GM21529 (cell line): ENCODE results near the gene TPR.
A peak's percentile ranks its signal among the peaks of the same experiment; 100 is the strongest.

Experiments
- ATAC-seq: cut with Tn5 transposase; IDR thresholded peaks from one replicate; pipeline ENCODE4 v1.9.1; 2021; ENCODE audit not compliant: unreplicated experiment

Gene TPR

DNA sequence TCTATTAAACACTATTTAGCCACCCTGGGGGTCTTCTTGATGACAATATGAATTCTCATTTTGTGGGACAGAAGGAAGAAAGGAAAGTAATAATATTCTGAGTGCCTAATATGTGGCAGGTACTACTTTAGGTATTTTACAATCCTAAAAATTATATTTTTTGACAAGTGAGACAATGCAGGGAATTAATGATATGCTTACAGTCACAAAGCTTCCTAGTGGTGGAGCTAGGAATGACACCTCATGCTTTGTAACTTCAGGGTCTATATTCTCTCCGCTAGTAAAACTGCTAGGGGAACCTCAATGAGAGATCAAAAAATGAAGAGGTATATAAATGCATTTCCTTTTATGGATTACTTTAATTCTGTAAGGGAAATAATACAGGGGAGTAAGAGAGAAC, 44.3 kb downstream of the TPR start:
- no peak for ATAC-seq

DNA sequence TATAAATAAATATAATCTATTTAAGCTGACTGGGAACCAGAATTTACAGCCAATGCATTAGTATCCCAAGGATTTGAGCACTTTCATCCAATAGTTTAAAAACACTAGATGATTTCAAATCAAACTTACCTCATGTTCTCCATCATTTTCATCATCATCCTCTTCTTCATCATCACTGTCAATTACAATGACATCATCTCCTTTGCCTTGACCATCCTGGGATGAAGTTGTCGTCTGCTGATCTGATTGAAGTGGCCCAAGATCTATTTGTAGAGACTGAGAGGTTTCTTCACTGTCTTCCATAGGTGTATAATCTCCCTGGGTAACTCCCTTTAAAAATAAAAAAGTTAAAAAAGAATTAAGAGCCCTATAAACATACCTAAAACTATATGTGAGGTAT, 47.7 kb downstream of the TPR start:
- no peak for ATAC-seq

DNA sequence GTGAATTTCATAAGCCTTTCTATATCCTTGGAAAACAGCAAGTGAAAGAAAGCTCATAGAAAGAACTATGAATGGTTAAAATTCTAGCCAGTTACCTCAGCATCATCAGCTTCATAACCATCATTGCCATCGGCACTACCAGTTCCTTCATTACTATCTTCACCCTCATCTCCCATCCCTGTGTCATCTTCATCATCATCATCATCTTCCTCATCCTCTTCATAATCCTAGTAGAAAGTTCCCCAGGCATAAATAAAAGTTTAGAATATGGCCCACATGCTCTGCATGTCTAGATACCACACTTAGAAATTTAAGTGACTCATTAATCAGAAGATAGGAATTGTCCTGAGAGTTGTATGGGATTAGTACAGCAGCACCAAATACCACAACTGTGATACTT, 49.0 kb downstream of the TPR start:
- ATAC-seq = no peak

DNA sequence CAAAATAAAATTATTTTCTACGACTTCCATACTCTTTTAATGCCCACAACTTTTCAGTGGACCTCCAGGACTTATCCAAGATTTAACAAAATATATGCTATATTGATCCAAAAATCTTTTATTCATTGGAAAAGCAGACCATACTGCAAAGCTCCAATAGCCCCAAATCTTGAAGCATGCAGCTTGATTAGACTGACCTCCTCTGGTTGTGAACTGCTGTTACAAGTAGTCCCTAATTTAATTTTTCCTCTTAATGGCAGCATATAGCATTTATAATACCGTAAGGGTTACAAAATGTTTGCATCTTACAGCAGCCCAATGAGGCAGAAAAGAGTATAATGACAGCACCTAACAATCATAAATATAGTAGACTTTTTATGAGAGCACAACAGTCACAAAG, 49.8 kb downstream of the TPR start:
- no peak for ATAC-seq

DNA sequence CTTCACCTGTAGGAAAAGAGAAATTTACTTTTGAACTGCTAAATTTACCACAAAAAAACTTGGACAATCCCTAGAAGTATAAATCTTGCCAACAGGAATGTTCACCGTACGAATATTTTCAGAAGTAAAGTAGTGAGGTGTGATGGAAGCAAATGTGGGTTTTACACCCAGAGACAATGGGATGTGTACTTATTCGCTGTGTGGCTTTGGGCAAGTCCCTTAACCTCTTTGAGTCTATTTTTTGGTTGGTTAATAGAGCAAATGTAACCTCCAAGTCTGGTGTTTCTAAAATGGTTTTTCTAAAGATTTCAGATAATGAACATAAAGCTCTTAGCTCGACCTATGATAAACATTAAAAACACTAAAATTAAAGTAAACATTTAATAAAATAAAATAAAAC, 51.2 kb downstream of the TPR start:
- ATAC-seq = no peak

DNA sequence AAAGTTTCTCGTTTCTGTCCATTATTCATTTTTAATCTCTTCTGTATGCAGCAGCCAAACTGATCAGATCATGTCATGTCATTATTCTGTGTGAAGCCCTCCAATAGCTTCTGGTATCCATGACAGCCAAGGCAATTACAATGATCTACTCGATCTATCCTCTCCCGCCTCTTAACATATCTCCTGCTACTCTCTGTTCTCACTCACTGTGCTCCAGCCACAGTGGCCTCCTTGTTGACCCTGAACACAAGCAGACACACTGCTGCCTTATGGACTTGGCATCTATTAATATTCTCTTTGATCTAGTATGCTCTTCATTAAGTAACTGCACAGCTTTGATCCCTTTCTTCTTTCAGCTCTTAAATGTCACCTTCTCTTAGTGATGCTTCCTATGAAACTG, 59.5 kb downstream of the TPR start:
- no peak for ATAC-seq

DNA sequence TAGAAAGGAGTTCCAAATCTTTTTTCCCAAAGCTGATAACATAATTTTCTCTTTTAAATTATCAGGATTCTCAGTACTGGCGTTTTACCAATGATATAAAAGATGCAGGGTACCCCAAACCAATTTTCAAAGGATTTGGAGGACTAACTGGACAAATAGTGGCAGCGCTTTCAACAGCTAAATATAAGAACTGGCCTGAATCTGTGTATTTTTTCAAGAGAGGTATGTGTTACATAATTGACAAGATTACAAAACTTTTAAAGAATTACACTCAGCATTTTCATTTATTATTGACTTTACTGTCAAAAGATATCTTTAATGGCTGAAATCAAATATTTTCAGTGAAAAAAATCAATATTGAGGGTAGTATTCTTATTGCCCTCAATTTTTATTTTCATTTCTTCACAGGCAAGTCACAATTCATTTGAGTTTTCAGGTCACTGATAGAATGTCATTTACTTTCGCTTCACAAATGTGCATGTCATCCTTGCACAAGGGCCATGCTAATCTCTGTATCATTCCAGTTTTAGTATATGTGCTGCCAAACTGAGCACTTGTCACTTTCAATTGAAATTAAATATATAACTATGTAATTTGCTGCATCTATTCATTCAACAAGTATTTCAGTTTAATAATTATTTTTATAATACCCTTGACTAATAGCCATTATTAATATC, 63.5 kb downstream of the TPR start:
- ATAC-seq = no peak

DNA sequence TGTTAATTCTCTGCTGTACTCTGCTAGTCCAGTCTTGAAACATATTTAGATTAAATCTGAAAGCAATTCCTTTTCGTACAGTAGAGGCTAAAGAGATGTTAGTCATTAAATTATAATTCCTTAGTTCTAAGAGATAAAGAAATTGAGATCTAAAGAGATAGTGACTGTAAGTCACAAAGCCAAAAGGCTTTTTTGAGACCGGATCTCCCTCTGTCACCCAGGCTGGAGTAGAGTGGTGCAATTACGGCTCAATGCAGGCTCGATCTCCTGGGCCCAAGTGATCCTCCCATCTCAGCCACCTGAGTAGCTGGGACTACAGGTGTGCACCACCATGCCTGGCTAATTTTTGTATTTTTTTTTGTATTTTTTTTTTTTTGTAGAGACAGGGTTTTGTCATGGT, 64.7 kb downstream of the TPR start:
- no peak for ATAC-seq

DNA sequence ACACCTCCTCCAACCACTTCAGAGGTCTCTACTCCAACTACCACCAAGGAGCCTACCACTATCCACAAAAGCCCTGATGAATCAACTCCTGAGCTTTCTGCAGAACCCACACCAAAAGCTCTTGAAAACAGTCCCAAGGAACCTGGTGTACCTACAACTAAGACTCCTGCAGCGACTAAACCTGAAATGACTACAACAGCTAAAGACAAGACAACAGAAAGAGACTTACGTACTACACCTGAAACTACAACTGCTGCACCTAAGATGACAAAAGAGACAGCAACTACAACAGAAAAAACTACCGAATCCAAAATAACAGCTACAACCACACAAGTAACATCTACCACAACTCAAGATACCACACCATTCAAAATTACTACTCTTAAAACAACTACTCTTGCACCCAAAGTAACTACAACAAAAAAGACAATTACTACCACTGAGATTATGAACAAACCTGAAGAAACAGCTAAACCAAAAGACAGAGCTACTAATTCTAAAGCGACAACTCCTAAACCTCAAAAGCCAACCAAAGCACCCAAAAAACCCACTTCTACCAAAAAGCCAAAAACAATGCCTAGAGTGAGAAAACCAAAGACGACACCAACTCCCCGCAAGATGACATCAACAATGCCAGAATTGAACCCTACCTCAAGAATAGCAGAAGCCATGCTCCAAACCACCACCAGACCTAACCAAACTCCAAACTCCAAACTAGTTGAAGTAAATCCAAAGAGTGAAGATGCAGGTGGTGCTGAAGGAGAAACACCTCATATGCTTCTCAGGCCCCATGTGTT, 66.6 kb downstream of the TPR start:
- ATAC-seq = no peak

DNA sequence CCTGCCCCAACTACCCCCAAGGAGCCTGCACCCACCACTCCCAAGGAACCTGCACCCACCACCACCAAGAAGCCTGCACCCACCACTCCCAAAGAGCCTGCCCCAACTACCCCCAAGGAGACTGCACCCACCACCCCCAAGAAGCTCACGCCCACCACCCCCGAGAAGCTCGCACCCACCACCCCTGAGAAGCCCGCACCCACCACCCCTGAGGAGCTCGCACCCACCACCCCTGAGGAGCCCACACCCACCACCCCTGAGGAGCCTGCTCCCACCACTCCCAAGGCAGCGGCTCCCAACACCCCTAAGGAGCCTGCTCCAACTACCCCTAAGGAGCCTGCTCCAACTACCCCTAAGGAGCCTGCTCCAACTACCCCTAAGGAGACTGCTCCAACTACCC, 67.6 kb downstream of the TPR start:
- no peak for ATAC-seq

DNA sequence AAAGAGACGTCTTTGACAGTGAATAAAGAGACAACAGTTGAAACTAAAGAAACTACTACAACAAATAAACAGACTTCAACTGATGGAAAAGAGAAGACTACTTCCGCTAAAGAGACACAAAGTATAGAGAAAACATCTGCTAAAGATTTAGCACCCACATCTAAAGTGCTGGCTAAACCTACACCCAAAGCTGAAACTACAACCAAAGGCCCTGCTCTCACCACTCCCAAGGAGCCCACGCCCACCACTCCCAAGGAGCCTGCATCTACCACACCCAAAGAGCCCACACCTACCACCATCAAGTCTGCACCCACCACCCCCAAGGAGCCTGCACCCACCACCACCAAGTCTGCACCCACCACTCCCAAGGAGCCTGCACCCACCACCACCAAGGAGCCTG, 68.5 kb downstream of the TPR start:
- no peak for ATAC-seq

DNA sequence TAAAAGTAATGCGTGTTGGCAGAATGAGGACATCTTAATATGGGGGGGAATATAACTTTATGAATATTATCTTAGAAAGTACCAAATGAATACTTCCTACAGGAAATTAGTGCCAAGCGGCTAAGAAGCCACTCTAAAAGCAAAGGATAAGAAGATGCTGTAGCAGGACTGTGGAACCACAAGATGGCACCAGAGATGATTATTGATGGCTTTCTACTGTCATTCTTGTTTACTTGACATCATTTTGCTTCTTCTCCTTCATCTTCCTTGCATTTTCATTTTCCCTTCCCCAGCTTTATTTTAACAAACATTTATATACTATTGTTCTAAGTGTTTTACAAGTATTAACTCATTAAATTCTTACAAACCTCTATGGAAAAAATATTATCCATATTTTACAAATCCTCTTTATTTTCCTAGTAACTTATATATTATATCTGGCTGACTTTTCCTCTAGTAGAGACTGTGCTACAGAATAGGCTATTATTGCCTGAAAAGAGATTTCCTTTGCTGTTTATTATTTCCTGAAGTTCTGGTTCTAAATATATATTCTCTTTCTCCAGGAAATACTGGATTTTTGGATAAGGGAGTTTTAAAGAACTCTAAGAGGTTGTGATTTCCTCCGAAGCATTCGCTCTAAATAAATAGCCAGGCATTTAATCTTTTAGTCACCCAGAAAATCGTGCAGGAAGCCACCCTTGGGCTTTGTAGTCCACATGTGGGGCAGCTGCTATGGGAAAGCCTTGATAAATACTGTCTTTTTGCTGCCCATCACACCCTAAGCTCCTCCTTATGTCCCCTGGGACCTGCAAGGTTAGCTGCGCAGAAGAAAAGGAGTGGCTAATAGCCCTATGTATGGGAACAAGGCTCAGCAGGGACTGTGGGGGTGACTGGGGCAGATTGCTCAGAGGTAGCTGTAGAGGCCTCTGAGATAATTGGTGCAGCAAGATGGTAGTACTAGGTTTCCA, 69.8 kb downstream of the TPR start:
- peak; percentile 69 for ATAC-seq

DNA sequence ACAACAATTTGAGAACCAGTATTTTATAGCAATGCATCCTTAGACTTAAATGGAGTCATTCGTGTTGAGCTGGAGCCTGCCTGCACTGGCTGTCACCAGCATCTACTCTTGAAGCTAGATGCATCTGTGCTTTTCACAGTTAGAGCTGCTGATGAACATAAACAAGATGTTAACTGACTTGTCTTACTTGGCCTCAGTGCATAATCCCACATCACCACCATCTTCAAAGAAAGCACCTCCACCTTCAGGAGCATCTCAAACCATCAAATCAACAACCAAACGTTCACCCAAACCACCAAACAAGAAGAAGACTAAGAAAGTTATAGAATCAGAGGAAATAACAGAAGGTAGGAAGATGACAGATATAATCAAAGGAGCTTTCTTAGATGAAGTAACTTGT, 71.1 kb downstream of the TPR start:
- no peak for ATAC-seq

DNA sequence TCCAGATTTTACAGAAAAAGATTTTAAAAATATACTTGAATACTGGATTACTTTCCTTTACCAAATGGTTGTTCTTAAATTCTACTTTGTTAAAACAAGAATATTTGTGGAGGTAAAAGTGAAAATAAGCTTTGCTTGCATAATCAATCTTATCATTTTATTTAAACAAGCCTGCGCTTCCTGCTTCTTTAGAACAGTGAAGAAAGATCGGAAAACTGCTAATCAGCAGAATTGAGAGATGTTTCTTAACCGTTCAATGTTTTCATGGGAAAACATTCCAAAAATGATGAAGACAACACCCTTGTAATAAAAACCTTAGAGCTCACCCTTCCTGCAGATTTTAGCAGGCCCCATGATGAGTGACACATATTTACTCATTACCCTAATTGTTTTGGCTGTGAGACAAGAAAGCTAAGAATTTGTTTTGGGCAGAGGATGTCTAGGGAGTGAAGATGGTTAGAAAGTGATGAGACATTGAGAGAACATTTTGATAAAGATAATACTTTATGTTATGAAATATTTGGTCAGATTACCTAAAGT, 72.6 kb downstream of the TPR start:
- no peak for ATAC-seq

DNA sequence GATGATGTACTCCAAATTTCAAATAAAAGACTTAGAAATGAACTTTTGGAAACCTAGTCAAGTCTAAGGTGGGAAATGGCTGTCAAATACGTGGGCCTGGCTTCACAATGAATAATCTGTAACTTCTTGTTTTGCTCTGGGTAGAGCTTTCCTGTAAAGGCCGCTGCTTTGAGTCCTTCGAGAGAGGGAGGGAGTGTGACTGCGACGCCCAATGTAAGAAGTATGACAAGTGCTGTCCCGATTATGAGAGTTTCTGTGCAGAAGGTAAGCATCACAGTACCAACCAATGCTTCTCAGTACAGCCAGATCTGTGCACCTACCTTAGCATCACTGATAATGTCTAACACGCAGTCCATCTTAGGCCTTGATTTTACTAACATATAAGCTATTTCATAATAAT, 73.6 kb downstream of the TPR start:
- no peak for ATAC-seq

DNA sequence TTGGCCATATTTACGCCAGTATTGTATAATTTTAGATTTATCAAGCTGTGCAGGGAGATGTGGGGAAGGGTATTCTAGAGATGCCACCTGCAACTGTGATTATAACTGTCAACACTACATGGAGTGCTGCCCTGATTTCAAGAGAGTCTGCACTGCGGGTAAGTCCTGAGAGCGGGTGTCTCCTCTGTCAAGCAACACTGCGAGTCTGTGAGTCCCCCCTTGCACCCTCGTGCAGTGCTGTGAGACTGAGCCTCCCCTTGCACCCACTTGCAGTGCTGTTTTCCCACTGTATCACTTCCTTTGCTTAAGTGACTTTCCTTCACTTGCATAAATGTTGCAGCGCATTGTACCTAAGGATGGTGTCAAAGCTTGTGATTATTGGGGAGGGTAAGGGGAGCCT, 75.0 kb downstream of the TPR start:
- no peak for ATAC-seq

DNA sequence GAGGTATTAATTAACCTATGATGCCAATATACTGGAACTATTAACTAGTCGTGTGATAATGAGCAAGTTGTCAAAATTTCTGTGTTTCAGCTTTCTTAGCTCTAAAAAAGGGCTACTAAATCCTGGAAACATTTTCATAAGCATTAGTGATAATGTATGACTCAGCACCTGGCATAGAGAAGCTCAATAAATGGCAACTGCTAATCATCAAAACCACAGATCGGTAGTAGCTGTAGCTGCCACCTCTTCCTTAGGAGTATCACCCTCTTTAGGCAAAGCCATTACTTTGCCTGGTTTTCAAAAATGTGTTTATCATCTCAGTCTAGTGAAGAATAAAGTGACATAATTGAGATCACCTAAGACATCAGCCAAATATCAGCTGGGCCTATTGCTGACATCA, 75.5 kb downstream of the TPR start:
- ATAC-seq = no peak

DNA sequence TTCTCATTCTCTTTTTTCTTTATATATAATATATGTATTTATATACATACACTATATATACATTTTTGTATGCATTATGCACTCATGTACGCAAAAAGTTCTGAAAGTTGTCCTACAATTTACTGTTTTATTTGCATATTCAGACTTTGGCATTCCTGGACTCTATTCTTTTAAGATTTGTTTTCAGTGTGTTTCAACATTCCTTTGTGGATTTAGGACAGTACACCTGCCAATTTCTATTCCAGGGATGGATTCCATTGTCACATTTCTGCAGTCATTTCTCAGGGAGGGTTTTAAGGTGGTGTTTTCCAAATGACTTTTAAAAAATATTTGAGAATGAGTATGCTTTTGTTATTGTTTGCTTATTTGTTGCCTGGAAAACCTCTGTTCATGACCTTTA, 76.2 kb downstream of the TPR start:
- ATAC-seq = no peak

DNA sequence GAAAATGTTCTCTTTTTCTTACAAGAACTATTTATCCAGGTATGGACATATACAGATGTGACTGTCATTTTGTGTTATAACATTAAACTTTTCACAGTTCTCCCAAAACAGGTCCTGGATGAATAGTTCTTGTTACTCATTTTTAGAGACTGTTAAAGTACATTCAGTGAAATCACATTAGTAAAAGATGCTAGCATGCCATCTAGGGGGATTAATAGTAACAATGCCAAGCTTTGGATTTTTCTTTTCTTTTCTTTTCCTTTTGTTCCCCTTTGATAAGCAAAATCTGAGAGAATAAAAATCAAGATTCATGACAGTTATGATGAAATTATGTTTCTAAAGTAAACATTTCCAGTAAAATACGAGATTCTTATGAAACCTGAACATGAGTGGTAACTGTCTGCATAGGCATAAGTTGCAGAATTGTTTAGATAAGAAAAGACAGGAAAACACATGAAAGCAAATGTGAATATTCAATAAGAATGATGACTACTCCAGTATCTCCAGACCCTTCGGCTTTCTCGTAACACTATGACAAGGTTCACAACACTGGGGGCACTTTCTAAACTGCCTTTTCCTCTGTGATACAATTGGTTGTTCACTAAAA, 77.5 kb downstream of the TPR start:
- no peak for ATAC-seq

DNA sequence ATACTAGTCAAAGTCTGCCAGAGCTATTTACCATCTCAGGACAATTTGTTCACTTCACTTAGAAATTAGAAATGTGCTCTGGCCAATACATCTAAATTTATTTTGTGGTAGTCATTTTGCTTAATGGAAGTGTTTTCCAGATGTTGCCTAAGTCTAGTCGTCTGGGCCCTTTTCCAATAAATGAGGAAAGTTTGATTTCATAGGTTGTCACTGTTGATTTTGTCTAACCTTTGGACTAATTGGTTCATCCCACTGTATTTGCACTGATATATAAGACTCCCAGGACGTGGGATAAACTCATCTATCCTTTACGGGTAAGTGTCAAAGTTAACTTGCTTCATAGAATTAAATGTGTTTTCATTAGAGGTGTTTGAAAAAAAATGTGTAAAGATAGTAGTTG, 79.1 kb downstream of the TPR start, which contains the start of gene PRG4:
PRG4 (plus strand) TSS at position 300 of the 400 bp plus-strand sequence.
- ATAC-seq = no peak

DNA sequence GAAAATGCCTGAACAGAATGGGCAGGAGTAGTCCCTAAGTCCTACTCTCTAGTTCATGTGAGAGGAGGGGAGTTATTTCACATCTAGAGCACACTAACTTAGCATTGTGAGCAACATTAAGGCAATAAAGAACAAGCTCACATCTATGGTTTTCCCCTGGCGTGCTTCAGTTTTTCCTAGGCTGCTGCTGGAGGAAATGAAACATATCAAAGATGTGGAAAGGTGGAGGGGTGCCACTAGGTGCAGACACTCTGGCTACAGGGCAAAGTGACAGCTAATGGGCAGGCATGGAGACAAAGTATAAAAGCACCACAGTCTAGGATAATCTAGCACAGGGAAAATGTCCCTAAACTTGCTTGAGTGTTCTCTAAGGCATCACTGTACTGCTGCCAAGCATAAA, 82.2 kb downstream of the TPR start:
- ATAC-seq = no peak
